Breast epithelium (tissue), 3 donors: Measurements from ENCODE around the gene GIN1.

Experiments
- CTCF ChIP-seq, 3 donors: fragments of 450-650 bp; IDR thresholded peaks; one replicate each; pipeline ENCODE4 v1.5.1; 2016 to 2017; ENCODE audit warnings: antibody characterized with exemption in 3 of 3, mild to moderate bottlenecking in 3 of 3, moderate library complexity in 3 of 3
- POLR2A ChIP-seq: fragments of 450-650 bp; IDR thresholded peaks from one replicate; pipeline ENCODE4 v1.6.1; 2016; ENCODE audit warnings: antibody characterized with exemption, mild to moderate bottlenecking, moderate library complexity
- POLR2AphosphoS5 ChIP-seq, 3 donors: sonication (generic); formaldehyde crosslinking; IDR thresholded peaks; one replicate each; pipeline ENCODE4 v1.6.1; 2017; ENCODE audit warnings: antibody characterized with exemption in 3 of 3

- TF ChIP-seq CTCF (IDR thresholded peaks at IDR 0.05) (no peak), POLR2AphosphoS5 (IDR thresholded peaks at IDR 0.05) (no peak), POLR2A (no peak)
These were observed 26.2 kb downstream of the GIN1 start for GRCh38 chr5:103093727-103094126.
